GM19025 (cell line): Measurements from ENCODE around the gene SYVN1.

ENCODE experiments used
- ATAC-seq: cut with Tn5 transposase; IDR thresholded peaks from one replicate; pipeline ENCODE4 v1.9.1; 2021; ENCODE audit warnings: mild to moderate bottlenecking, low read depth, moderate library complexity; ENCODE audit not compliant: unreplicated experiment

Gene SYVN1

GRCh38 chr11:65114538-65115171 lies 19.7 kb downstream of the SYVN1 start:
- no peak for ATAC-seq

GRCh38 chr11:65113839-65114238 lies 20.5 kb downstream of the SYVN1 start:
- ATAC-seq, result no peak

GRCh38 chr11:65113361-65113756 lies 21.0 kb downstream of the SYVN1 start:
- no peak for ATAC-seq

GRCh38 chr11:65112546-65113360 lies 21.6 kb downstream of the SYVN1 start:
- ATAC-seq, result no peak

GRCh38 chr11:65111744-65112545 lies 22.4 kb downstream of the SYVN1 start, which contains the start of gene TM7SF2:
Gene TM7SF2 (plus strand): TSS chr11:65111872. CDS start chr11:65112016, 144 bp downstream.
- peak; percentile 78 for ATAC-seq

- no peak for ATAC-seq
Observed at GRCh38 chr11:65111159-65111743, 23.1 kb downstream of the SYVN1 start.

- no peak for ATAC-seq
Observed at GRCh38 chr11:65110354-65110861, 23.9 kb downstream of the SYVN1 start.

- ATAC-seq, result no peak
Observed at GRCh38 chr11:65109231-65110198, 24.8 kb downstream of the SYVN1 start.

- no peak for ATAC-seq
Observed at GRCh38 chr11:65108469-65109123, 25.7 kb downstream of the SYVN1 start.

- no peak for ATAC-seq
Observed at GRCh38 chr11:65107751-65108468, 26.4 kb downstream of the SYVN1 start.

GRCh38 chr11:65107078-65107477 lies 27.2 kb downstream of the SYVN1 start:
- no peak for ATAC-seq

GRCh38 chr11:65104628-65105027 lies 29.7 kb downstream of the SYVN1 start:
- no peak for ATAC-seq

GRCh38 chr11:65103476-65103875 lies 30.8 kb downstream of the SYVN1 start:
- no peak for ATAC-seq

GRCh38 chr11:65102142-65103095 lies 31.9 kb downstream of the SYVN1 start:
- ATAC-seq, result no peak

GRCh38 chr11:65100674-65101350 lies 33.5 kb downstream of the SYVN1 start:
- no peak for ATAC-seq

- no peak for ATAC-seq
Observed at GRCh38 chr11:65096926-65097325, 37.4 kb downstream of the SYVN1 start.
